SK-N-MC (cell line): ENCODE results near the gene UCKL1.

Experiments used
- EZH2 ChIP-seq: fragments of 200-600 bp; sonication (generic); IDR thresholded peaks from one replicate; pipeline ENCODE4 v1.6.1; 2017; ENCODE audit warnings: antibody characterized with exemption
- POLR2AphosphoS5 ChIP-seq: IDR thresholded peaks from 2 replicates; pipeline ENCODE4 v1.6.1; 2012; ENCODE audit warnings: mild to moderate bottlenecking, low read depth, low read length, borderline replicate concordance

GRCh38 chr20:63897978-63898561 lies 58.1 kb downstream of the UCKL1 start:
- TF ChIP-seq POLR2AphosphoS5 (no peak), EZH2 (no peak)
